ENCODE data around the gene PNMT.

GRCh38 chr17:39709319-39709997 lies 41.2 kb downstream of the PNMT start:
- TF ChIP-seq, protein P1, sequence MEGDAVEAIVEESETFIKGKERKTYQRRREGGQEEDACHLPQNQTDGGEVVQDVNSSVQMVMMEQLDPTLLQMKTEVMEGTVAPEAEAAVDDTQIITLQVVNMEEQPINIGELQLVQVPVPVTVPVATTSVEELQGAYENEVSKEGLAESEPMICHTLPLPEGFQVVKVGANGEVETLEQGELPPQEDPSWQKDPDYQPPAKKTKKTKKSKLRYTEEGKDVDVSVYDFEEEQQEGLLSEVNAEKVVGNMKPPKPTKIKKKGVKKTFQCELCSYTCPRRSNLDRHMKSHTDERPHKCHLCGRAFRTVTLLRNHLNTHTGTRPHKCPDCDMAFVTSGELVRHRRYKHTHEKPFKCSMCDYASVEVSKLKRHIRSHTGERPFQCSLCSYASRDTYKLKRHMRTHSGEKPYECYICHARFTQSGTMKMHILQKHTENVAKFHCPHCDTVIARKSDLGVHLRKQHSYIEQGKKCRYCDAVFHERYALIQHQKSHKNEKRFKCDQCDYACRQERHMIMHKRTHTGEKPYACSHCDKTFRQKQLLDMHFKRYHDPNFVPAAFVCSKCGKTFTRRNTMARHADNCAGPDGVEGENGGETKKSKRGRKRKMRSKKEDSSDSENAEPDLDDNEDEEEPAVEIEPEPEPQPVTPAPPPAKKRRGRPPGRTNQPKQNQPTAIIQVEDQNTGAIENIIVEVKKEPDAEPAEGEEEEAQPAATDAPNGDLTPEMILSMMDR (IDR thresholded peaks at IDR 0.05), result no peak
- TF ChIP-seq EP300 (IDR thresholded peaks at IDR 0.05; ENCODE audit: low read depth), result no peak

Data from transverse colon (tissue), 3 donors.